Measurements from ENCODE around the gene MBD3. TPM values are rescaled to one million over a fixed set of nuclear protein-coding genes. Genes with fewer than 3 reads are reported as not detected.
A peak's percentile ranks its signal among the peaks of the same experiment; 100 is the strongest.

Gene MBD3
- total RNA-seq, 1 donor from 2014 or later = 133 TPM

DNA sequence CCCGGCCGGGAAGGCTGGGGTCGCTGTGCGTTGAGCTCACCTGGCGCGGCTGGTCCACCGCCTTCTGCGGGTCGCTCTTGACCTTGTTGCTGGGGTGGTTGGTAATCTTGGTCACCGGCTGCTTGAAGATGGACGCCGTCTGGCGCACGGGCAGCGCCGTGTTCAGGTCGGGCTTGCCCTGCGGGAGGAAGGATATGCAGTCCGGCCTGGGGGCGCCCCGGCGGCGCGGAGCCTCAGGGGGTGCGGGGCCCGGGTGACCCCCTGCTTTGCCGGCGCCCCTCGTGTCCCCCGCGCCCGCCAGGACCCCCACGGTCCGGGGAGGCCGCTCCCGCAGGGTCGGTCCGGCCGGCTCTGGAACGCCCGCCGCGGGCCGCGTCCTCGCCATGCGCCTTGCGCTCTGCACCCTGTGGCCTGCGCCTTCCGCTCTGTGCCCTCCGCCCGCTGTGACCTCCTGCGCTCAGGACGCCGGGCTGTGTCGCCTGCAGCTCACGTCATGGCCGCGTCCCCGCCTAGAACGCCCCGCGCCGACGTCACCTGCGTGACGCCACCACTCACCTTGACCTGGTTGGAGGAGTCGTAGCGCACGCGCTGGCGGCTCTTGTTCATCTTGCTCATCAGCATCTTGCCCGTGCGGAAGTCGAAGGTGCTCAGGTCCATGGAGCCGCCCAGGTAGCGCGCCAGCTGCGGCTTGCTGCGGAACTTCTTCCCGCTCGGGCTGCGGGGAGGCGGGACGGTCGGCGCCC is 8.0 kb downstream of the MBD3 start:
- Mint-ChIP-seq H3K27ac (peak overlapping the region; percentile 33), H3K4me1 (ENCODE audit: low read depth) (peaks cover 2% of the 10 kb centered on the region), H3K27me3 (no peaks in the 10 kb centered on the region), H3K36me3 (ENCODE audit: insufficient read depth) (peaks cover 29% of the 10 kb centered on the region), H3K4me3 (ENCODE audit: low read depth) (no peak overlapping the region), H3K9me3 (ENCODE audit: low read depth) (no peaks in the 10 kb centered on the region)
- TF ChIP-seq, protein P1, sequence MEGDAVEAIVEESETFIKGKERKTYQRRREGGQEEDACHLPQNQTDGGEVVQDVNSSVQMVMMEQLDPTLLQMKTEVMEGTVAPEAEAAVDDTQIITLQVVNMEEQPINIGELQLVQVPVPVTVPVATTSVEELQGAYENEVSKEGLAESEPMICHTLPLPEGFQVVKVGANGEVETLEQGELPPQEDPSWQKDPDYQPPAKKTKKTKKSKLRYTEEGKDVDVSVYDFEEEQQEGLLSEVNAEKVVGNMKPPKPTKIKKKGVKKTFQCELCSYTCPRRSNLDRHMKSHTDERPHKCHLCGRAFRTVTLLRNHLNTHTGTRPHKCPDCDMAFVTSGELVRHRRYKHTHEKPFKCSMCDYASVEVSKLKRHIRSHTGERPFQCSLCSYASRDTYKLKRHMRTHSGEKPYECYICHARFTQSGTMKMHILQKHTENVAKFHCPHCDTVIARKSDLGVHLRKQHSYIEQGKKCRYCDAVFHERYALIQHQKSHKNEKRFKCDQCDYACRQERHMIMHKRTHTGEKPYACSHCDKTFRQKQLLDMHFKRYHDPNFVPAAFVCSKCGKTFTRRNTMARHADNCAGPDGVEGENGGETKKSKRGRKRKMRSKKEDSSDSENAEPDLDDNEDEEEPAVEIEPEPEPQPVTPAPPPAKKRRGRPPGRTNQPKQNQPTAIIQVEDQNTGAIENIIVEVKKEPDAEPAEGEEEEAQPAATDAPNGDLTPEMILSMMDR (IDR thresholded peaks at IDR 0.05; ENCODE audit: unreplicated experiment) = no peak
- DNase-seq (ENCODE audit: low spot score, unreplicated experiment) = no peak

DNA sequence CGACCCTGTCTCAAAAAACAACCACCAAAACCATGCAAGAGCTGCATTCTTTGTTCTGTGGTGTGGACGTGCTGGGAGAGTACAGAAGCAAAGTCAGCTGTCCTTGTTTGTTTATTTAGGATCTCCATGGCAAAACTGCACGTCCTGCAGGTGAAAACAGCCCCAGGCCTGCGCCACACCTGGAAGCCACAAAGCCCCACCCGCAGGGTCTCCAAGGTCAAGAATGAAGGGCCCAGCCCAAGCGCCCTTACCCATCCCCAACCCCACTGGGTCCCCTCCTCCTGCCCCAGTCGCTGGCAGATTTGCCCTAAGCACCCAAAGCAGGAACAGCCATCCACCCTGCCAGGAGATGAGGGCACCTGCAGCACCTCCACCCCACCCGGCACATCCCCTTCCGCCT is 10.5 kb downstream of the MBD3 start:
- H3K4me1 Mint-ChIP-seq (ENCODE audit: low read depth) = peaks cover under 1% of the 10 kb centered on the region
- H3K36me3 Mint-ChIP-seq (ENCODE audit: insufficient read depth) = peaks cover 27% of the 10 kb centered on the region

DNA sequence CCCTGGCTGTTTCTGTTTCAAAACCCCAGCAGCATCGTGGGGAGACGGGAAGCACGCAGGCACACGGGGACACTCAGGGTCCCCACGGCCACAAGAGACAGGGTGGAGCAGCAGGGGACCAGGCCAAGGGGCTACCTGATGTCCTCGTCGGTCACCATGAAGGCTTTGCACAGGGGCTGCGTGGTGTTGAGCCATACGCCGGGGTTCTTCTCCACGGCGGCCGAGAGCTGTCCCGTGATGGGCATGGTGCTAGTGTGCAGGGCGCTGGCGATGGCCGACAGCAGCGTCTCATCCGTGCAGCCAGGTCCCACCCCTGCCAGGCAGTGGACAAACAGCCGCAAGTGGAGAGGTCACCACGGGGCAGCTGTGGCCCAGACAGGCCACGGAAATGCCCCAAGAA is 11.7 kb downstream of the MBD3 start:
- no peak overlapping the region for H3K27ac Mint-ChIP-seq
- H3K36me3 Mint-ChIP-seq (ENCODE audit: insufficient read depth) = peaks cover 24% of the 10 kb centered on the region
- no peaks in the 10 kb centered on the region for H3K9me3 Mint-ChIP-seq (ENCODE audit: low read depth)
- no peak overlapping the region for H3K4me3 Mint-ChIP-seq (ENCODE audit: low read depth)
- TF ChIP-seq, protein P1 (IDR thresholded peaks at IDR 0.05; ENCODE audit: unreplicated experiment) = no peak
- no peaks in the 10 kb centered on the region for H3K27me3 Mint-ChIP-seq
- H3K4me1 Mint-ChIP-seq (ENCODE audit: low read depth) = no peaks in the 10 kb centered on the region
- no peak for DNase-seq (ENCODE audit: low spot score, unreplicated experiment)

More for the DNA sequence above, 10.5 kb downstream of the MBD3 start:
- TF ChIP-seq, protein P1 (IDR thresholded peaks at IDR 0.05; ENCODE audit: unreplicated experiment) = no peak
- no peak for DNase-seq (ENCODE audit: low spot score, unreplicated experiment)
- no peaks in the 10 kb centered on the region for H3K27me3 Mint-ChIP-seq
- no peak overlapping the region for H3K4me3 Mint-ChIP-seq (ENCODE audit: low read depth)
- no peaks in the 10 kb centered on the region for H3K9me3 Mint-ChIP-seq (ENCODE audit: low read depth)
- H3K27ac Mint-ChIP-seq = no peak overlapping the region

DNA sequence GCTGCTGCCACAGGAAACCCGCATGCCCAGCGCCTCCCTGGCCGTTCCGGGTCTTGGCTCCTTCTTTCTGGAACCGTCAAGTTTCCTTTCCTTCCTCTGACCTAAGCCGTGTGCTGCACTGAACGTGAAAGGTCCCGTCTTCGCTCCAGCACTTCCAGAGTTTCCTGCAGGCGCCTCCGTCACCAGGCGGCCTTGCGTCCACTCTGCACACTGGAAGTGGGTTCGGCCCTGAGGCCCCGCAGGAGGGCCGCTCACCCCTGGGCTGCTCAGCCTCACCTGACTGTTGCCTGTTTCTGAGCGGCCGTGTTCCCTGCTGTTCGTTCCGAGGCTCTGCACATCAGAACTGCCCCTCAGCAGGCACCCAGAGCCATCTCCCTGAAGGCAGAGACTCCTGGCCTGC is 12.3 kb downstream of the MBD3 start:
- TF ChIP-seq, protein P1 (IDR thresholded peaks at IDR 0.05; ENCODE audit: unreplicated experiment) = no peak
- Mint-ChIP-seq H3K4me3 (ENCODE audit: low read depth) (no peak overlapping the region), H3K27ac (no peak overlapping the region), H3K27me3 (no peaks in the 10 kb centered on the region), H3K4me1 (ENCODE audit: low read depth) (no peaks in the 10 kb centered on the region), H3K36me3 (ENCODE audit: insufficient read depth) (peaks cover 19% of the 10 kb centered on the region), H3K9me3 (ENCODE audit: low read depth) (no peaks in the 10 kb centered on the region)
- DNase-seq (ENCODE audit: low spot score, unreplicated experiment) = no peak

DNA sequence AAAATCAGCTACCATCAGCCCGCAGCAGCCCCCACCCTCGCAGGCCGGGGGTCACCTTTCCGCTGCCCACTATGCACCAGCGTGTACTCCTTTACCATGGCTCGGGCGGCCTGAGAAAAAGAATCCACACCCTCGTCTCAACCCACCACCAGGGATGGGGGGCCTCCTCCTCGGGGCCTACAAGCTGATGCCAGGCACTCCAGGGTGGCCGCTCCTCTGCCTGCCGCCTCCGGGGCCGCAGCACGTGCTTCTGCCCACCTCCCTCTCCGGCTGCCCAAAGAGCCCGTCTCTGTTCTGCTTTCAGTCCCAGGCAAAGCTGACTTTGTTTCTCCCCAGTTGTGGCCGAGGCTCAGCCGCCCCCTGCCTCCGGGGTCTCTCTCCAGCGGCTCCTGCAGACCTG is 13.4 kb downstream of the MBD3 start:
- Mint-ChIP-seq H3K27ac (no peak overlapping the region), H3K27me3 (no peaks in the 10 kb centered on the region), H3K9me3 (ENCODE audit: low read depth) (no peaks in the 10 kb centered on the region), H3K4me3 (ENCODE audit: low read depth) (no peak overlapping the region), H3K36me3 (ENCODE audit: insufficient read depth) (peaks cover 13% of the 10 kb centered on the region), H3K4me1 (ENCODE audit: low read depth) (no peaks in the 10 kb centered on the region)
- TF ChIP-seq, protein P1 (IDR thresholded peaks at IDR 0.05; ENCODE audit: unreplicated experiment) = no peak
- no peak for DNase-seq (ENCODE audit: low spot score, unreplicated experiment)
